Tibial artery (tissue), 4 donors: ENCODE results near the gene HSPH1.

Experiments used
- DNase-seq, 2 donors: peaks; one replicate each; pipeline ENCODE4 v3.0.0-alpha.2; 2019
- H3K27ac ChIP-seq, 2 donors: fragments of 200-600 bp; sonication (generic) in 1 of 2; 1 replicate in 1 of 2; 2 replicates in 1 of 2; pipeline ENCODE4 v1.5.1; 2018 to 2019; ENCODE audit warnings: mild to moderate bottlenecking in 1 of 2
- H3K27me3 ChIP-seq, 2 donors: fragments of 200-600 bp; sonication (generic) in 1 of 2; one replicate each; pipeline versions ENCODE4 v1.5.1 to v1.6.0; 2016 to 2019
- H3K36me3 ChIP-seq, 3 donors: fragments of 200-600 bp; sonication (generic) in 2 of 3; one replicate each; pipeline ENCODE4 v1.5.1; 2016 to 2019; ENCODE audit warnings: mild to moderate bottlenecking in 2 of 3
- H3K4me1 ChIP-seq, 4 donors: fragments of 200-600 bp; sonication (generic) in 2 of 4; 1 replicate in 3 of 4; 2 replicates in 1 of 4; pipeline ENCODE4 v1.5.1; 2016 to 2019
- H3K4me3 ChIP-seq, 2 donors: fragments of 200-600 bp; sonication (generic) in 1 of 2; 1 replicate in 1 of 2; 2 replicates in 1 of 2; pipeline ENCODE4 v1.5.1; 2018 to 2019; ENCODE audit warnings: mild to moderate bottlenecking in 2 of 2
- H3K9me3 ChIP-seq, 3 donors: fragments of 200-600 bp; sonication (generic) in 1 of 3; one replicate each; pipeline ENCODE4 v1.5.1; 2016 to 2019
- CTCF ChIP-seq, 2 experiments: fragments of 200-600 bp in 1 of 2; fragments of 450-650 bp in 1 of 2; IDR thresholded peaks; one replicate each; pipeline ENCODE4 v1.5.1; 2017 to 2019; ENCODE audit warnings: antibody characterized with exemption in 2 of 2, mild to moderate bottlenecking in 1 of 2, moderate library complexity in 1 of 2
- intact Hi-C: fragments of 100-400 bp; cut with DNase I; formaldehyde crosslinking; loops from one replicate; pipeline ENCODE4 v1.15.0; 2023; ENCODE audit warnings: low total_unique reads

HSPH1 gene

GRCh38 chr13:31136724-31137123, 25.0 kb downstream of the HSPH1 start:
- H3K27me3 ChIP-seq = no peaks in the 10 kb centered on the region
- intact Hi-C loops = no loop called here
- TF ChIP-seq CTCF (IDR thresholded peaks at IDR 0.05) = no peak
- no peaks in the 10 kb centered on the region for H3K4me1 ChIP-seq
- no peaks in the 10 kb centered on the region for H3K9me3 ChIP-seq
- no peak for DNase-seq
- H3K36me3 ChIP-seq = peaks cover 56 to 73% (median 66%) of the 10 kb centered on the region in 3 donors
- no peak overlapping the region for H3K27ac ChIP-seq
- H3K4me3 ChIP-seq = no peak overlapping the region

DNA sequence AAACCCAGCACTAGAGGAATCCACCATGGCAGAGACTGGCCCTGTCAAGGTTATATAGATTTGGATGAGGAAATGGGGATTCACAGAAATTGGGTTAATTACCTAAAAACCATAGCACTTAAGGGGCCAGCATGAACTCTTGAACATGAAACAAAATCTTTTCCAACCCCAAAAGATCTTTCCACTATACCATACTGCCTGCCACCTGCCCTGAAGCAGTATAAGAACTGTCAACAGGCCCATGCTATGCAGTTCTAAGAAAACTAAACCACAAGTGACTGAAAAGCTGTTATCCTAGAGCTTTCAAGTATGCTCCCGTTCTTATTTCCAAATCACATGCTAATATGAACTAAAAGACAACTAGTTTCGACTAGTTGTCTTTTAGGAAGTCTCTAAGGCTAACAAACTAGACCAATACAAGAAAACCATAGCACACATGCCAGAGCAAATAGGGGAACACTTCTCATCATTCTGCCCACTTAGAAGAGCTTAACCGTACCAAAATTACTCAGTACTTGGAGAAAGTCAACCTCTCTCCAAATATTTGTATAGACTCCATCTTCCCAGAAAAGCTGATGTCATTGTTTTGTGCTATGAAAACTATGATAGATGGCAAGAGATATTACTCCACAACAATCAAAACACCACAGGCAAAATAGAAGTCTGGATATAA, 27.5 kb downstream of the HSPH1 start:
- Histone ChIP-seq H3K27me3 (no peaks in the 10 kb centered on the region), H3K4me3 (no peak overlapping the region), H3K27ac (no peak overlapping the region), H3K9me3 (no peaks in the 10 kb centered on the region), H3K4me1 (no peaks in the 10 kb centered on the region), H3K36me3 (peaks cover 35 to 60% (median 42%) of the 10 kb centered on the region in 3 donors)
- no peak for DNase-seq
- TF ChIP-seq CTCF (IDR thresholded peaks at IDR 0.05) = no peak
- intact Hi-C loops = no loop called here

- Histone ChIP-seq H3K36me3 (peaks cover 30 to 54% (median 38%) of the 10 kb centered on the region in 3 donors), H3K4me3 (no peak overlapping the region), H3K9me3 (no peaks in the 10 kb centered on the region), H3K27me3 (no peaks in the 10 kb centered on the region), H3K4me1 (no peaks in the 10 kb centered on the region), H3K27ac (no peak overlapping the region)
- no peak for TF ChIP-seq CTCF (IDR thresholded peaks at IDR 0.05)
- intact Hi-C loops = no loop called here
- no peak for DNase-seq
These were observed 28.1 kb downstream of the HSPH1 start for GRCh38 chr13:31133621-31134020.

- DNase-seq = no peak
- intact Hi-C loops = no loop called here
- no peak overlapping the region for H3K27ac ChIP-seq
- H3K27me3 ChIP-seq = peaks cover 0 to 5% of the 10 kb centered on the region in 2 donors
- no peak for TF ChIP-seq CTCF (IDR thresholded peaks at IDR 0.05)
- H3K9me3 ChIP-seq = no peaks in the 10 kb centered on the region
- no peaks in the 10 kb centered on the region for H3K4me1 ChIP-seq
- peaks cover 10 to 33% (median 17%) of the 10 kb centered on the region in 3 donors for H3K36me3 ChIP-seq
- no peak overlapping the region for H3K4me3 ChIP-seq
These were observed 30.2 kb downstream of the HSPH1 start for GRCh38 chr13:31131470-31131961.

DNA sequence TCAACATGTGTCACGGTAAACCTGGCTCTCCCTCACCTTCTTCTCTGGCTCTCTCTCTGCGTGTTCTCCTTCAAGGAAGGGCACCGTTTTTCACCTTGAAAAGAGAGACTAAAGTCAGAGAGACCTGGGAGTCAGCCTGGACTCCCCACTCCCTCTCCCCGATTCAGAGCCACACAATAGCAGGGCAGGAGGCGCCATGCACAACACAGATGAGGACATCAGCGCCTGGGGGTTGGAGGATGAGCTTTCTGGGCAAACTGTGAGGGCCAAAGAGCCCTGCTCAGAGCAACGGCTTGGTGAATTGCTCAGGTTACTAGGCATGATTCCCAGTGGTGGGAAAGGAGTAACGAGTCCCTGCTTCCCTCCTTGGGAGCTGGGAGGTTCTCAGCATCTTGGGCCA, 32.3 kb downstream of the HSPH1 start:
- no peak for TF ChIP-seq CTCF (IDR thresholded peaks at IDR 0.05)
- peaks cover 0 to 9% of the 10 kb centered on the region in 2 donors for H3K27me3 ChIP-seq
- peaks cover 0 to 19% (median 3%) of the 10 kb centered on the region in 3 donors for H3K36me3 ChIP-seq
- no peak for DNase-seq
- H3K9me3 ChIP-seq = no peaks in the 10 kb centered on the region
- H3K4me1 ChIP-seq = no peaks in the 10 kb centered on the region
- no peak overlapping the region for H3K27ac ChIP-seq
- intact Hi-C loops = no loop called here
- H3K4me3 ChIP-seq = no peak overlapping the region
